ENCODE results near the gene KRT82.

Gene KRT82

GRCh38 chr12:52435659-52435999 is 29.5 kb upstream of the KRT82 start:
- DNase-seq (ENCODE audit: low spot score), result no peak

DNA sequence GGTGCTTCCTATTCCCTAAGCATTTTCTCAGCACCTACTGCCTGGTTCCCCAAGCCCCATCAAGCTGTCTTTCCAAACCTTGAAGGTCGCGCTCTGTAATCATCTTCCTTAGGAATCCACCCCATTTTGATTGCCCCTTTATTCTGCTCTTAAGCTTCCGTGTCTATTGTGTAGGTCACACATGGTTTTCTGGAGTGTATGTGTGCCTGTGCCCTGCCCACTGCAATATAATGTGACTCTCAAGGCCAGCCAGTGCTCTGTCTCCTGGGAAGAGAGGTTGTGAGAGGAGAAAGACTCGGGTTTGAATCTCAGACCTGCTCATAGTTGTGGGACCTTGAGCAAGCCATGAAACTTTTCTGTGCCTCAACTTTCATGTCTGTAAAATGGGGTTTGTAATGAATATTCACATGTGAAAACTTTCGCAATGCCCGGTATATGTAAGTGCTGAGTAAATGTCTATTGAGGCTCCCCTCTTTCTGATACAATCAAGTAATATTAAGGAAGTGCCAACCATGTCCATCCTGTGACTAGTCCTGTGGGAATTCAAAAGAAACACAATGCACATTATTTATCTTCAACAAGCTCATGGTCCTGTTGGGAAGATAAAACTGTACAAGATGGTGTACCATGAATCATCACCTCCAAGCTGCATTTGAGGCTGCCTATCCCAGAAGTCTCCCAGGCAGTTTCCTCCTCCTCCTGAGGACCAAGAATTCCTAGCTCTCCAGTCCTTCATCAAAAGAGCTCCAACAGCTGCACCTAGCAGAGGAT is 28.8 kb upstream of the KRT82 start:
- DNase-seq (ENCODE audit: low spot score), result no peak

GRCh38 chr12:52434081-52434733 is 28.1 kb upstream of the KRT82 start, which contains the start of gene KRT75:
Gene KRT75, minus strand, starts transcription at chr12:52434371. Its CDS starts 67 bp downstream, at chr12:52434304.
- no peak for DNase-seq (ENCODE audit: low spot score)

DNA sequence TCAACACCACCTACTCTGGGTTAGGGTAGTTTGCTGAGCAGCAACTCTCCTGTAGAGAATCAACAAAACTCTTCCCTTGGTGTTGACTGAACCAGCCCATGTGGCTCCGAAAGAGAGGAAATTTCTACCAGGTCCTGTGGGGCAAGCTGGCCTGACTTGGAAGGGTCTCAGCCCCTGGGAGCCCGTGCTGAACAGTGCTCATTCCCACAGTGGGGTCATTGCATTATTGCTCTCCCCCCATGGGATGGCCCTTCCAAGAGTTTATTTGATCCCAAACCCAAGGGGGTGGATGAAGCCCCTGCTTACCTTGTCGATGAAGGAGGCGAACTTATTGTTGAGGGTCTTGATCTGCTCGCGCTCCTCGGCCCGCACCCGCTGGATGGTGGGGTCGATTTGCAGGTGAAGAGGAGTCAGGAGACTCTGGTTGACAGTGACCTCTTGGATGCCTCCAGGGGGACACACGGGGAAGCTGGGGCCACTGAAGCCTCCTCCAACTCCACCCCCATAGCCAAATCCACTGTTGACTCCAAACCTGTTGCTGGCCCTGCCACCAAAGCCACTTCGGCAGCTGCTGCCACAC is 27.5 kb upstream of the KRT82 start:
- no peak for DNase-seq (ENCODE audit: low spot score)

- no peak for DNase-seq (ENCODE audit: low spot score)
Measured at GRCh38 chr12:52432559-52433207, 26.5 kb upstream of the KRT82 start.

DNA sequence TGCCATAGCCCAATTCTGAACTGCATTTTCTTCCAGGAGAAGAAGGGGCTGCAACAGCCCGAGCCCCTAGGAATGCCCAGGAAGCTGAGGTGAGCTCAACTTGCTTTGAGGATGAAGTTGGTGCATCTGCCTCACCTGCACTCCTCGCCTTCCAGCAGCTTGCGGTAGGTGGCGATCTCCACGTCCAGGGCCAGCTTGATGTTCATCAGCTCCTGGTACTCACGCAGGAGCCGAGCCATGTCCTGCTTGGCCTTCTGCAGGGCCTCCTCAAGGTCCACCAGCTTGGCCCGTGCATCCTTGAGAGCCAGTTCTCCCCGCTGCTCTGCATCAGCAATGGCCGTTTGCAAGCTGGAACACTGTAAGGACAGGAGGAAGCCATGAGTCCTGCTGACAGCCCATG is 22.0 kb upstream of the KRT82 start:
- DNase-seq (ENCODE audit: low spot score), result no peak

- DNase-seq (ENCODE audit: low spot score), result no peak
Measured at GRCh38 chr12:52427083-52427482, 20.9 kb upstream of the KRT82 start.

- no peak for DNase-seq (ENCODE audit: low spot score)
Measured at GRCh38 chr12:52426034-52426433, 19.9 kb upstream of the KRT82 start.

DNA sequence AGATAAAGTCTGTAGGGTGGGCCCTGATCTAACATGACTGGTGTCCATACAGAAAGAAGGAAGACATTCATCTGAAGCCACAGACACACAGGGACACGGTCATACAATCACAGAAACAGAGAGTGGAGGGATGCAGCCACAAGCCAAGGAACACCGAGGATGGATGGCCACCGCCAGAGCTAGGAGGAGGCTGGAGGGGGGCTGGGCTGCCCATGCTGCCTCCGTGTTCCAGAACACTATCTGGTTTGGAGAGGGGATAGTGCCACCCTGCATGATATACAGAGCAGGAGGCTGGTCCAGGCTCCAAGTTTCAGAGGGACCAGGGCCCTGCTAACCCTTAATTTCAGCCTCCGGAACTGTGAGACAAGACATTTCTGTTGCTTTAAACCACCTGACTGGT is 19.3 kb upstream of the KRT82 start:
- no peak for DNase-seq (ENCODE audit: low spot score)

DNA sequence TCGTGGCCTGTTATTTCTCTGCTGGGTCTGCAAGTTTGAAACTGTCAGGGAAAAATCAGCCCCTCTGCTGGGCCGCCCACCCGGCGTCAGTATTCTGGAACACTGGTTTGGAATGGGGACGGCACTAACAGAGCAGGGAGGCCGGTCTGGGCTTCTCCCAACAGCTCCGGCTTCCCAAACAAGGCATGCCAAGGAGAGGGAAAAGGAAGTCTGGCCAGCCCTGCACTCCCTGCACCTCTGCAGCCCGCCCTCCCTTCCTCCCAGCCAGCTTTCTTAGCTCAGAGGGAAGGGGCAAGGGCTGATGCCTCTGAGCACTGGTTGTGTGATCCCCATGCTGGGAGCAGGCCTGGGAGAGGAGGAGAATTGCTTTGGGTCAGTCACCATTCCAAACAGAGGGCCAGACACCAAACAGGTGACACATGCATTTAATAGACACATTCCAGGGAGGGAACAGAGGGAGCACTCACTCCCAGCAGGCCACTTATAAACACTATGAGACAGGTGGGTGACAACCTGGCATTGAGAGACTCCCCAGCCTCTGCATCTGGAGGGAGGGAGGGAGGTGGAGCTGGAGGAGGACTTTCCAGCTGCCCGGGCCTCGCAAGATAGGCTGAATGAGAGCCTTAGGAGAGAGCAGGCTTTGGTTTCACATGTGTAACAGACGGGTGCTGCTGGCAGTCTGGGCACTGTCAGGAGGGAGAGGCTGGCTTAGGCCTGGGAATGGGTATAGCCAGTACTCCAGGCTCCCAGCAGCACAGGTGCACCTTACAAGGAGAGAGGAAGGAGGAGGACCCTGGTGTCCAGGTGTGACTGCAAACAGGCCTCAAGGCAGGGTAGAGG is 17.7 kb upstream of the KRT82 start:
- no peak for DNase-seq (ENCODE audit: low spot score)

DNA sequence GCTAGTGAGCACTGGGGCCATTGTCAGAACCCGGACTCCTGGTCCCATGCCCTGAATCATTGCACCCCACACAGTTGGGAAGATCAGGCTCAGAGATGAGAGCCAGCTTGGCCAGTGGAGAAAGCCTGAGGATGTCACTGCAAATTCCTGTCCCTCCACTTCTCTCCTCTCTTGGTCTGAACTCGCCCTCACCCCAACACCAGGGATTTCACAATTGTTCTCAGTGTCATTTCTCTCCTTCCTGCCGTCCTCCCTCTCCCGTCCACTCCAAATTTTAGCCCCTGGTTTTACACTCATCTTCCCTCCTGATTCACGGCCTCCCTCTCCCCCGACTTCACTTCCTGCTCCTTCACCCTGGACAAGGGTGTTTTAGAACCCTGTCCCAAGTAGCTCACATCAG is 16.9 kb upstream of the KRT82 start:
- no peak for DNase-seq (ENCODE audit: low spot score)

DNA sequence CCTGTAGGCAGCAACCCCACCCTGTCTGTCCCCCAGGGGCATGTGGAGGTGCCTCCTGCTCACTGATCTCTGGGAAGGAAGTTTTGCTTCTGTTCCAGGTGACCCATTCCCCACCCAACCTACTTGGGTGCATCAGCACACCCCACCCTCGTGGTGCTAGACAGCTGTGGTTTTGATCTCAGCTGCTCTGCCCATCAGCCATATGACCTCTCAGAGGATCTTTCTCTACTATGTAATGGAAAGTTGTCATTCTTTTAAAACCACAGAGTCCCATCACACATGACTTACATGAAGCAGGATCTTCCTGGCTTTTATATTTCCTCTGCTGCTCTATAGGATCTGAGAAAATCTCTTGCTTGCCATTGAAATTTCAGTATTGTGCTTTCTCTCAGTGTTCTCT is 13.5 kb upstream of the KRT82 start:
- no peak for DNase-seq (ENCODE audit: low spot score)

DNA sequence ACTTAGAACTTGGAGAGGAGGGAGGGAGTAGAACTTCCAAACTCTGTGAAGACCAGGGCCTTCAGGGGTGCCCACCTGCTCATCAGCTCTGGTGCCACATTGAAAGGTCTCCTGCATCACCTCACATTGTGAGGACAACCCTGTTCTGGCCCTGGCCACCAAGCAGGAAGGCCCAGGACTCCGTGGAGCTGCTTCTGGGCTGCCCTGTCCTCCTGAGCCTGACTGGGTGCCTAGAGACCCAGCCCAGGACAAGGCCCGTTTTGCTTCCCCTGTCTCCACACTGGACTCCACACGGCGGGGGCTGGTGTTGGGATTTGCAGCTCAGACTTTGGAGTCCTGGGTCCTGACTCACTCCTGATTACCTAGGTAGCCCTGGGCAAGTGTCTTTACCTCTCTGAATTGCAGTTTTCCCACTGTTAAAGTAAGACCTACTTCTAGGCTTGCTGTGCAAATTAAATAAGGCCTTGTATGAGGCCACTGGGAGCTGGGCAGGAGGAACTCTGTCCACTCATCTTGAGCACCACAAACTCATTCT is 12.5 kb upstream of the KRT82 start:
- no peak for DNase-seq (ENCODE audit: low spot score)

- no peak for DNase-seq (ENCODE audit: low spot score)
Measured at GRCh38 chr12:52417740-52418139, 11.6 kb upstream of the KRT82 start.

GRCh38 chr12:52416795-52417194 is 10.7 kb upstream of the KRT82 start:
- no peak for DNase-seq (ENCODE audit: low spot score)

DNA sequence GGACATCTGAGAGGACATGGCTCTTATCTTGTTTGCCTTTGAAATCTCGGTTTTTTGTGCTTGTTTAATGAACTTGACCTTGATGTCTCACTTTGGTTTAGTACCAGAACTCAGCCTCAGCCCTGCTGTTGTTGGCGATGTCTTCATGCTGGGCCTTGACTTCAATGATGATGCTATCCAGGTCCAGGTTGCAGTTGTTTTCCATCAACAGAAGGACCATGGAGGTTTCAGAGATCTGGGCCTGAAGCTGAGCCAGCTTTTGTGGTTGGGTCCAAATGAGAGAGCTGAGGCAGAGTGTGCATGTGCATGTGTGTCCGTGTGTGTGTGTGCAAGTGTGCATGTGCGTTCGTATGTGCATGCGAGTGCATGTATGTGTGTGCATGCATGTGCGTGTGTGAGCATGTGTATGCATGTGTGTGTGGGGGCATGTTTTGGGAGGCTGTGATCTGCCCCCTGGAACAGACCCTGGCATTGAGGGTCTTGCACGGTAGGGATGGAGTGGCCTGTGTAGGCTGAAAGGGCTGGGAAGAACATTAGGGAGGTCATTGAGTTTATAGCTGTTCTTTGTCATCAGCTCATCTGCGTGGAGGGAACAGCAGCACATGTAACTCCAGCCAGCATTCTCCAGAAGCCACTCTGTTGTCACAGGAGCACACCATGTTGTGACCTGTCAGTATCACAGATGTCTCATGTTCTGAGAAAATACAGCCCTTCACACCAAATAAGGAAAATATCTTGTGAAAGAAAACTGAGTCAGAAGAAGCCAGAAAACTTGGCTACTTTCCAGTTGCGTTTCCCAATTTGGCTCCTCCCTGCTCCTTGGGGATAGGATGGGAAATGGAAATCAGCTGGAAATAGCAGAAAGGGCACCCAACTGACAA is 10.0 kb upstream of the KRT82 start:
- peak; percentile 72 for DNase-seq (ENCODE audit: low spot score)

- DNase-seq (ENCODE audit: low spot score), result no peak
Measured at GRCh38 chr12:52414936-52415335, 8.8 kb upstream of the KRT82 start.

DNA sequence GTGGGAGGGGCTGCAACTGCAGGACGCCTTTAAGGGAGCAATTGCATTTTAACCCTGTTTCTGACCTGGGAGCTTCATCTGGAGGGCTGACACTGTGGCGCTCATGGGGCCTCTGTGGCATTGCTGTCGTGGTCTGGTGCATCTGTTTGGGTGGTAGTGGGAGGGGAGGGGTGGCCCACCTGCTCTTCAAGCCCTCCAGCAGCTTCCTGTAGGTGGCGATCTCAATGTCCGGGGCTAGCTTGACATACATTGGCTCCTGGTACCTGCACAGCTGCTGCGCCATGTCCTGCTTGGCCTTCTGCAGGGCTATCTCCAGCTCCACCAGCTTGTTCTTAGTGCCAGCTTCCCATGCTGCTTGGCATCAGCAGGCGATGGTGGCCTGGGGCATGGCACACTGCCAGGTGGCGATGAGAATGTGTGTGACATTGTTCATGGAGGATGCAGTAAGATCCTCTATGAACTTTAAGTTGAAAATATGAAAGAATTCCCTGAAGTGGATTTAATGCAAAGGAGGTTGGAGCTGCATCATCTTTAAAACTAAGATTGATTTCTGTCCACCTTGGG is 7.7 kb upstream of the KRT82 start:
- DNase-seq (ENCODE audit: low spot score), result no peak

DNA sequence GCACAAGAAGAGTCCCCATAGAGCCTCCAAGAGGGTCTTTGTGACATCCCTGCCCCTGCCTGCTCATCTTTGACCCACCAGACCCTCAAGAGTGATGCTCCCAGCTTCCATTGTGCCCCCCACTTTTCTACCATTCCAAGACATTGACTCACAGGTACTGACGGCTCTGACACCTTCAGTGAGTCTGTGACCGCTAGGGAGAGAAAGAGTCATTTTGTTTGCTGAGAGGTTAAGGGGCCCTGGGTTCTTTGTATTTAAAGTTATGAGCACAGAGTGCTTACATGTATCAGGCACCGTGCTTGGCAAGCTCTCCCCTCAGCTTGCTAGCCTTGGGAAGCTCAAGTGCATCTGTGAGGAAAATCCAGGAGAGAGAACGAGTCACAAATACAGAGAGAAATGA is 7.1 kb upstream of the KRT82 start:
- DNase-seq (ENCODE audit: low spot score), result no peak

- DNase-seq (ENCODE audit: low spot score), result no peak
Measured at GRCh38 chr12:52411815-52412214, 5.7 kb upstream of the KRT82 start.

Data from hepatic stellate cell (primary cell).